Natural killer cell (primary cell): ENCODE data around the gene ARL5C. TPM values are rescaled to one million over a fixed set of nuclear protein-coding genes. Genes with fewer than 3 reads are reported as not detected.
A peak's percentile ranks its signal among the peaks of the same experiment; 100 is the strongest.

ENCODE experiments used
- ATAC-seq, 3 donors: fragments of 150-1000 bp in 2 of 3; fragments of 200-7000 bp in 1 of 3; cut with Tn5 transposase; 1 replicate in 1 of 3; 2 replicates in 2 of 3; pipeline ENCODE4 v1.10.0; 2021; ENCODE audit warnings: mild to moderate bottlenecking in 2 of 3, moderate library complexity in 2 of 3
- DNase-seq, 2 donors: peaks; one replicate each; pipeline versions ENCODE4 v3.0.0 to v3.0.0-alpha.2; 2013 to 2021; ENCODE audit warnings: mixed read lengths in 1 of 2
- H3K27ac ChIP-seq: one replicate; pipeline ENCODE4 v1.5.1; 2013; ENCODE audit warnings: mild to moderate bottlenecking, low read length
- H3K27me3 ChIP-seq: one replicate; pipeline ENCODE4 v1.6.1; 2013; ENCODE audit warnings: low read length; ENCODE audit not compliant: control insufficient read depth, insufficient read depth
- H3K36me3 ChIP-seq: one replicate; pipeline ENCODE4 v1.6.1; 2013; ENCODE audit warnings: low read length; ENCODE audit not compliant: control insufficient read depth, insufficient read depth
- H3K4me1 ChIP-seq: one replicate; pipeline ENCODE4 v1.6.1; 2013; ENCODE audit warnings: low read length; ENCODE audit not compliant: control insufficient read depth, insufficient read depth
- H3K4me3 ChIP-seq: one replicate; pipeline ENCODE4 v1.5.1; 2013; ENCODE audit warnings: low read length
- H3K9me3 ChIP-seq: one replicate; pipeline ENCODE4 v1.6.1; 2013; ENCODE audit warnings: low read length; ENCODE audit not compliant: control insufficient read depth, insufficient read depth
- H3K27ac Mint-ChIP-seq, 2 donors: one replicate each; pipeline ENCODE4 v1.8.0; 2022; ENCODE audit warnings: mild to moderate bottlenecking in 2 of 2, mixed read lengths in 2 of 2, moderate library complexity in 1 of 2
- H3K27me3 Mint-ChIP-seq, 2 donors: one replicate each; pipeline ENCODE4 v1.8.0; 2022; ENCODE audit warnings: low read depth in 2 of 2, mixed read lengths in 2 of 2
- H3K36me3 Mint-ChIP-seq: one replicate; pipeline ENCODE4 v1.8.0; 2022; ENCODE audit warnings: mixed read lengths
- H3K4me1 Mint-ChIP-seq, 2 donors: one replicate each; pipeline ENCODE4 v1.8.0; 2022; ENCODE audit warnings: mixed read lengths in 2 of 2
- H3K4me3 Mint-ChIP-seq: one replicate; pipeline ENCODE4 v1.8.0; 2022; ENCODE audit warnings: mild to moderate bottlenecking, moderate library complexity, mixed read lengths
- H3K9me3 Mint-ChIP-seq, 2 donors: one replicate each; pipeline ENCODE4 v1.8.0; 2022; ENCODE audit warnings: mixed read lengths in 2 of 2
- CTCF ChIP-seq: fragments of 200-600 bp; IDR thresholded peaks from one replicate; pipeline ENCODE4 v1.8.0; 2022; ENCODE audit warnings: antibody characterized with exemption
- WGBS: methylation state at CpG from one replicate; pipeline ENCODE4 v1.1.7; 2013; ENCODE audit warnings: missing lambda C conversion rate; ENCODE audit not compliant: insufficient coverage; 5-methylcytosine and 5-hydroxymethylcytosine counted together
- intact Hi-C: fragments of 100-400 bp; cut with micrococcal nuclease; formaldehyde crosslinking; loops from one replicate; pipeline ENCODE4 v1.14.2; 2022
- total RNA-seq, 4 donors: library from RNA; stranded (reverse); fragments of 120-200 nt in 1 of 4; gene quantifications; one replicate each; pipeline versions ENCODE4 v1.2.3 to v1.2.4, GENCODE V29; 2013 to 2022

Gene ARL5C
- total RNA-seq, 3 donors from 2014 or later (not counting 1 experiment from before 2014, with no cell fraction given) = 0.33 TPM; not detected in 2

- Mint-ChIP-seq H3K36me3 (no peaks in the 10 kb centered on the region), H3K27me3 (no peaks in the 10 kb centered on the region), H3K4me1 (peaks cover 15 to 44% of the 10 kb centered on the region in 2 donors), H3K9me3 (no peaks in the 10 kb centered on the region), H3K4me3 (no peak overlapping the region), H3K27ac (peak overlapping the region in 1 of 2 donors; percentile 84)
- intact Hi-C loops = no loop called here
- Histone ChIP-seq H3K27me3 (no peaks in the 10 kb centered on the region), H3K4me1 (peaks cover 42% of the 10 kb centered on the region), H3K27ac (no peak overlapping the region), H3K4me3 (no peak overlapping the region), H3K36me3 (peaks cover 12% of the 10 kb centered on the region), H3K9me3 (no peaks in the 10 kb centered on the region)
- 94% methylated on average over 20 of the region's 20 CpGs for WGBS
- TF ChIP-seq CTCF = no peak
- no peak for DNase-seq
- no peak for ATAC-seq
These were observed 28.4 kb upstream of the ARL5C start for GRCh38 chr17:39194089-39194984.

GRCh38 chr17:39193346-39193745 lies 27.4 kb upstream of the ARL5C start:
- DNase-seq = no peak
- H3K27ac ChIP-seq = no peak overlapping the region
- 88% methylated on average over 8 of the region's 10 CpGs for WGBS
- intact Hi-C loops = no loop called here
- TF ChIP-seq CTCF = no peak
- Mint-ChIP-seq H3K4me1 (peaks cover 11 to 44% of the 10 kb centered on the region in 2 donors), H3K27me3 (no peaks in the 10 kb centered on the region), H3K4me3 (no peak overlapping the region), H3K36me3 (no peaks in the 10 kb centered on the region), H3K27ac (no peak overlapping the region), H3K9me3 (no peaks in the 10 kb centered on the region)
- ATAC-seq = no peak
- peaks cover 12% of the 10 kb centered on the region for H3K36me3 ChIP-seq
- H3K27me3 ChIP-seq = no peaks in the 10 kb centered on the region
- H3K9me3 ChIP-seq = no peaks in the 10 kb centered on the region
- peaks cover 33% of the 10 kb centered on the region for H3K4me1 ChIP-seq
- H3K4me3 ChIP-seq = no peak overlapping the region

- no peak overlapping the region for H3K4me3 ChIP-seq
- H3K27ac ChIP-seq = no peak overlapping the region
- intact Hi-C loops = no loop called here
- peaks cover 29% of the 10 kb centered on the region for H3K4me1 ChIP-seq
- Mint-ChIP-seq H3K27ac (no peak overlapping the region), H3K9me3 (no peaks in the 10 kb centered on the region), H3K27me3 (no peaks in the 10 kb centered on the region), H3K36me3 (no peaks in the 10 kb centered on the region), H3K4me3 (no peak overlapping the region), H3K4me1 (peaks cover 7 to 40% of the 10 kb centered on the region in 2 donors)
- H3K9me3 ChIP-seq = no peaks in the 10 kb centered on the region
- ATAC-seq (no peak), DNase-seq (no peak)
- no peaks in the 10 kb centered on the region for H3K27me3 ChIP-seq
- H3K36me3 ChIP-seq = peaks cover 12% of the 10 kb centered on the region
- TF ChIP-seq CTCF = no peak
- 96% methylated on average over 16 of the region's 16 CpGs for WGBS
These were observed 26.9 kb upstream of the ARL5C start for GRCh38 chr17:39192901-39193300.
